Left lung (tissue), 10 donors: ENCODE data around the gene RBM46. TPM values are rescaled to one million over a fixed set of nuclear protein-coding genes. Genes with fewer than 3 reads are reported as not detected.

Experiments used
- ATAC-seq: fragments of 200-7000 bp; cut with Tn5 transposase; one replicate; pipeline ENCODE4 v1.9.1; 2020; ENCODE audit warnings: moderate library complexity
- DNase-seq, 4 donors: peaks; one replicate each; pipeline ENCODE4 v3.0.0-alpha.2; 2013 to 2020
- H3K27ac ChIP-seq, 2 donors: fragments of 200-600 bp; sonication (generic) in 1 of 2; one replicate each; pipeline versions ENCODE4 v1.5.0 to v1.8.0; 2020 to 2021
- H3K27me3 ChIP-seq, 2 donors: fragments of 200-600 bp; sonication (generic) in 1 of 2; one replicate each; pipeline versions ENCODE4 v1.5.0 to v1.8.0; 2020 to 2021
- H3K36me3 ChIP-seq, 2 donors: fragments of 200-600 bp; sonication (generic) in 1 of 2; one replicate each; pipeline versions ENCODE4 v1.5.0 to v1.8.0; 2020 to 2021
- H3K4me1 ChIP-seq, 2 donors: fragments of 200-600 bp; one replicate each; pipeline ENCODE4 v1.8.0; 2021
- H3K4me3 ChIP-seq, 2 donors: fragments of 200-600 bp; sonication (generic) in 1 of 2; one replicate each; pipeline versions ENCODE4 v1.5.0 to v1.8.0; 2020 to 2021; ENCODE audit warnings: mild to moderate bottlenecking in 1 of 2
- H3K9me3 ChIP-seq, 2 donors: fragments of 200-600 bp; sonication (generic) in 1 of 2; one replicate each; pipeline versions ENCODE4 v1.5.0 to v1.8.0; 2020 to 2021
- intact Hi-C, 2 donors: fragments of 100-400 bp; cut with DNase I; formaldehyde crosslinking; loops; one replicate each; pipeline versions ENCODE4 v1.11.2 to v1.14.2; 2022
- polyA plus RNA-seq, 6 donors: library from polyadenylated mRNA; unstranded; fragments of 120-200 nt; gene quantifications; one replicate each; pipeline ENCODE4 v1.2.1, GENCODE V29; 2013; ENCODE audit not compliant: insufficient read length in 6 of 6
- total RNA-seq, 2 donors: library from RNA; stranded (reverse); fragmentation: NEBNext Ultra II Directional; extraction: Animal tissue kit (Norgen Biotek cat#: 25700); gene quantifications; one replicate each; pipeline ENCODE4 v1.2.1, GENCODE V29; 2021
- TF ChIP-seq, protein P1 (sequence below), 2 donors: fragments of 200-600 bp; sonication (generic) in 1 of 2; IDR thresholded peaks; one replicate each; pipeline versions ENCODE4 v1.5.0 to v1.8.0; 2021; ENCODE audit warnings: antibody characterized with exemption in 2 of 2
- donor health status: DM: no; HTN: yes; CAD: no.
- donor health status: DM: no; HTN: no; CAD: no.

RBM46 gene
- total and polyA plus RNA-seq, 8 donors, result 0.06 TPM; not detected in 6

DNA sequence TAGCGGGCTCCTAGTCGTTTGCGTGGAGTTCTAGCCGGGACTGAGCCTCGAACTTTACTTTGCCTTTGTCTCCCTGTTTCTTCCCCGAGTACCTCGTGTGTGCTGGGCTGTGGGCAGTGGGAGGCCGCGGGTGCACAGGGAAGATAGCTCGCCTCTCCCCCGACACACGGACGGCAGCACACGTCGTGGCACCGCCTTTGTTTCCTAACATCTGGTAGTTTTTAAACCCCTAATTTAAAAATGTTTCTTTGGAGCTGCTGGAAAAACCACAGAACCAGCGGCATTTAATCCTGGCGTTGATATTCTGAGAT is 866 bp downstream of the RBM46 start:
- ATAC-seq, result no peak
- H3K27ac ChIP-seq, result no peak overlapping the region
- no peak overlapping the region for H3K4me3 ChIP-seq
- TF ChIP-seq, protein P1, sequence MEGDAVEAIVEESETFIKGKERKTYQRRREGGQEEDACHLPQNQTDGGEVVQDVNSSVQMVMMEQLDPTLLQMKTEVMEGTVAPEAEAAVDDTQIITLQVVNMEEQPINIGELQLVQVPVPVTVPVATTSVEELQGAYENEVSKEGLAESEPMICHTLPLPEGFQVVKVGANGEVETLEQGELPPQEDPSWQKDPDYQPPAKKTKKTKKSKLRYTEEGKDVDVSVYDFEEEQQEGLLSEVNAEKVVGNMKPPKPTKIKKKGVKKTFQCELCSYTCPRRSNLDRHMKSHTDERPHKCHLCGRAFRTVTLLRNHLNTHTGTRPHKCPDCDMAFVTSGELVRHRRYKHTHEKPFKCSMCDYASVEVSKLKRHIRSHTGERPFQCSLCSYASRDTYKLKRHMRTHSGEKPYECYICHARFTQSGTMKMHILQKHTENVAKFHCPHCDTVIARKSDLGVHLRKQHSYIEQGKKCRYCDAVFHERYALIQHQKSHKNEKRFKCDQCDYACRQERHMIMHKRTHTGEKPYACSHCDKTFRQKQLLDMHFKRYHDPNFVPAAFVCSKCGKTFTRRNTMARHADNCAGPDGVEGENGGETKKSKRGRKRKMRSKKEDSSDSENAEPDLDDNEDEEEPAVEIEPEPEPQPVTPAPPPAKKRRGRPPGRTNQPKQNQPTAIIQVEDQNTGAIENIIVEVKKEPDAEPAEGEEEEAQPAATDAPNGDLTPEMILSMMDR (IDR thresholded peaks at IDR 0.05), result no peak
- no peaks in the 10 kb centered on the region for H3K9me3 ChIP-seq
- H3K36me3 ChIP-seq, result no peaks in the 10 kb centered on the region
- no peaks in the 10 kb centered on the region for H3K4me1 ChIP-seq
- intact Hi-C loops, result no loop called here
- peaks cover 4 to 29% of the 10 kb centered on the region in 2 donors for H3K27me3 ChIP-seq
- peak in 1 of 4 donors; percentile 59 for DNase-seq

DNA sequence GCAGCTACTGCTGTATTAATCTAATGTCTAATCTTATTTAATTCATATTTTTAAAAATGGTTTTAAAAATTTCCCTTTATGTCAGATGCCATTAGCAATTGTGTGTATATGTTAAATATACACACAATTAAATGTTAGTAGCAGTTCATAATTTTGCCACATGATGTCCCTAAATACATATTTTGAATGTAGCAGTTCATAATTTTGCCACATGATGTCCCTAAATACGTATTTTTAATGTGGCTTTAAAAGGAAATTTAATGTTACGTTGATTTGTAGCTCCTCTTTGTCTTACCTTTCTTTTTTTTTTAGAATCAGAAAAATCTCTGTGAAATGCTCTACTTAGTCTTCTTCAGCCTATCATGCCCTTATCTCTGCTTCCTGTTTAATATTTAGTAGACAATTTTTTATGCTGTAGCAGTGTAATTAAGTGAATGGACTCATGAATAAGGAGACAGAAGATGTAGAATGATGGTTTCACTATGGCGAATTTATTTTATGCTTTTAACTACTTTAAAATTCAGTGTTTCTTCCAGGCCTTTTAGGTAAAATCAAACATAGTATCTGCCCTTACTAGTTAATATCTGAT is 26.1 kb downstream of the RBM46 start:
- ATAC-seq (peak; percentile 62), DNase-seq (peak in 2 of 4 donors; percentile 28 to 34)
- intact Hi-C loops, result no loop called here
- Histone ChIP-seq H3K27me3 (no peaks in the 10 kb centered on the region), H3K9me3 (no peaks in the 10 kb centered on the region), H3K27ac (no peak overlapping the region), H3K4me1 (no peaks in the 10 kb centered on the region), H3K4me3 (no peak overlapping the region), H3K36me3 (no peaks in the 10 kb centered on the region)
- TF ChIP-seq, protein P1 (IDR thresholded peaks at IDR 0.05), result peak; percentile 20 to 60

DNA sequence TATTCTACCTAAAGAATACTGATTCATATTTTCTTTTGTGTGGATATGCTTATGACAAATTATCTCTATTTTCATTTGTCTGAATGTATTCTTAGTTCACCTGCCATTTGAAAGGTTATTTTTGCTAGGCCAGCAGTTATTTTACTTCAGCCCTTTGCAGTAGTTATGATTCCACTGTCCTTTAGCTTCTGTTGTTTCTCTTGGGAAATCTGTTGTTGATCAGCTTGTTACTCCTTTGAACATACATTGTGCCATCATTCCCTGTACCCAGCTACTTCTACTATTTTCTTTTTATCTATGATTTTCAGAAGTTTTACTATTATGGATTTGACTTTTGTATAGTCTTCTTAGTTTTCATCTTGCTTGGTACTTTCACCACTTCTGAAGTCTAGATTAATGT is 37.2 kb downstream of the RBM46 start:
- H3K27ac ChIP-seq, result no peak overlapping the region
- no peak for ATAC-seq
- TF ChIP-seq, protein P1 (IDR thresholded peaks at IDR 0.05), result no peak

GRCh38 chr4:154822775-154823174 is 41.7 kb downstream of the RBM46 start:
- H3K36me3 ChIP-seq, result no peaks in the 10 kb centered on the region
- DNase-seq (no peak), ATAC-seq (no peak)
- H3K4me3 ChIP-seq, result no peak overlapping the region
- TF ChIP-seq, protein P1 (IDR thresholded peaks at IDR 0.05), result no peak
- H3K27ac ChIP-seq, result no peak overlapping the region
- H3K9me3 ChIP-seq, result no peaks in the 10 kb centered on the region
- H3K4me1 ChIP-seq, result no peaks in the 10 kb centered on the region
- intact Hi-C loops, result no loop called here
- no peaks in the 10 kb centered on the region for H3K27me3 ChIP-seq

More for the DNA sequence above, 37.2 kb downstream of the RBM46 start:
- Histone ChIP-seq H3K9me3 (no peaks in the 10 kb centered on the region), H3K4me1 (no peaks in the 10 kb centered on the region), H3K27me3 (no peaks in the 10 kb centered on the region), H3K4me3 (no peak overlapping the region), H3K36me3 (no peaks in the 10 kb centered on the region)
- intact Hi-C loops, result no loop called here
- DNase-seq, result no peak

DNA sequence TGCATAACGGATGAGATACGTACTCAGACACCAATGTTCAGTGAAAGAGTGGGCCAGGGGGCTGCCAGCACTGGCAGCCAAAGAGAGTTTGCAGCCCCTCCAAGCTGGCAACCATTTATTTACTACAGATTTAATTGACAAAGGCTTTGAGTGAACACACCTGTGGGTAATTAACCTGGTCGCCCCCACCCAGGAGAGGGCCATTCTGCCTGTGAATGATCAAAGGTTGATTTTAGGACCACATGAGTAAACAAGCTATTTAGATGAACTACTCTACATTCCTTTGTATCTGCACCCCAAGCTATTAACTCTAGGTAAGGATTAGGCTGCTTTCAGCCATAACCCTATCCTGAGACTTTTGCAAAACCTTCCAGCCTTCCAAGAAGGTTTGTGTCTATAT is 55.0 kb downstream of the RBM46 start:
- no peak for DNase-seq
- TF ChIP-seq, protein P1 (IDR thresholded peaks at IDR 0.05), result no peak
- Histone ChIP-seq H3K36me3 (no peaks in the 10 kb centered on the region), H3K27me3 (no peaks in the 10 kb centered on the region), H3K9me3 (peaks cover 0 to 13% of the 10 kb centered on the region in 2 donors), H3K4me3 (no peak overlapping the region), H3K4me1 (no peaks in the 10 kb centered on the region), H3K27ac (no peak overlapping the region)
- intact Hi-C loops, result no loop called here
- no peak for ATAC-seq
